GM19324 (cell line): ENCODE results near the gene TMEM163.
A peak's percentile ranks its signal among the peaks of the same experiment; 100 is the strongest.

Experiments used
- ATAC-seq: cut with Tn5 transposase; IDR thresholded peaks from one replicate; pipeline ENCODE4 v1.9.1; 2021; ENCODE audit warnings: mild to moderate bottlenecking, moderate library complexity; ENCODE audit not compliant: unreplicated experiment, low FRiP score

TMEM163 gene

DNA sequence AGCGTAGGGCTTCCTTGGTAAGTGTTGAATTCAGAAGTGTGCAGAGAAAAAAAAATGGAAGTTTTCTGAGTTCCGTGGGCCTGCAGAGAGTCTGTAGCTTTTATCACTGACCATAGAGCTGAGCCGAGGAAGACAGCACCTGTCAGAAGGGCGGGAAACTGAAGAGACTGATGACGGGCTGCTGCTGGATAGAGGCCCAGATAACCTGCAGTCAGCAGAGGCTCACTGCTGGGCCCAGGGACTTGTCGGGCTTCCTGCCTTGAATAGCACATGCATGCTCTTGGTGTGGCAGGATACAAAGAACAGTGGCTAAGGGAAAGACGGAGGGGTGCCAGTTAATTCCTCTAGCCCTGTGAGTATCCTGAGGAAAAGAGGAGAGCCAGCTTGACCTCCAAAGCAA lies 298.5 kb downstream of the TMEM163 start:
- no peak for ATAC-seq

DNA sequence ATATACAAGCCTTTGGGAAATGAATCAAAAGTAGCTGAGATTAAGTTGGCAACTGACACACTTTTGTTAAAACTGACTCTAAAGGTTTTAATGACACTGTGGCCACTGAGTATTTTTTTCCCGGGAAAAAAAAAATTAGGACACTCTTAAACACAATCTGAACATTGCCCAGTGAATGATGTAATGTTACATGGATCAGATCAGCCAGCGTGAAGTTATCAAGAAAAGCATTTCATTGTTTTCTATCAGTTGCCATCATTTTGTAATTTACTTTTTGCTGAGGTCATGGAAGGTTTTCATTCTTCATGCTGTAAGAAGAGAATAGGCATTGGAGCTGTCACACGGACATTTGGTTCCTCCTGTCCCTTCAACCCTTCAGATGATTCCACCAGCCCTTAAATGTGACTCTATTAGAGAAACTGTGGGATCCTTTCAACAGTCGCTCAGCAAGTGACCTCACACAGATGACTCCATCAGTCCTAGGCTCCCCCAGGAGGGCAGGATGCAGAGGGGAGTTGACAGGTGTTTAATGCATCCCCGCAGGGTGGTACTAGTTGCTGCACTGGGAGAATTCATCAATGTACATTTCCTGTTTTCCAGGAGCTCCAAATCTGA lies 300.7 kb downstream of the TMEM163 start:
- ATAC-seq: no peak

DNA sequence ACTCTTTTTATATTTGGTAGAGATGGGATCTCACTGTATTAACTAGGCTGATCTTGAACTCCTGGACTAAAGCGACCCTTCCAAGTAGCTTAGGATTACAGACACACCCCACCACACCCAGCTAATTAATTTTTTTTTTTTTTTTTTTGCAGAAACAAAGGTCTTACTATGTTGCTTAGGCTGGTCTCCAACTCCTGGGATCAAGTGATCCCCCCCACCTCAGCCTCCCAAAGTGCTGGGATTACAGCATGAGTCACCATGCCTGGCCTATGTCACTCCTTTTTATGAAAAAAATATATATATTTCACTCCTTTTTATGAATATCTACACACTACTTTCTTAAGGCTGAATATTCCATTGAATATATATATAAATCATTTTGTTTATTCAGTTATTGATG lies 302.2 kb downstream of the TMEM163 start:
- no peak for ATAC-seq

DNA sequence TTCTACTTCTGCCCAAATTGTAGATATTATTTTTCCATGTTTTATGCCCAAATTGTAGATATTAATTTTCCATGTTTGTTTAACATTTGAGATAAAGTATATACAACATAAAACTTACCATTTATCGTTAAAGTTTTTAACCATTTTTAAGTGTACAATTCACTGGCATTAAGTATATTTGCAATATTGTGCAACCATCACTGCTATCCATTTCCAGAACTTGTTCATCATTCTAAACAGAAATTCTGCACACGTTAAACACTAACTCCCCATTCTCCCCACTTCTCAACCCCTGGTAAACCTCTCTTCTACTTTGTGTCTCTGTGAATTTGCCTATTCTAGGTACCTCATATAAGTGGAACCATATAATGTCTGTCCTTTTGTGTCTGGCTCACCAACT lies 302.8 kb downstream of the TMEM163 start:
- ATAC-seq: no peak

DNA sequence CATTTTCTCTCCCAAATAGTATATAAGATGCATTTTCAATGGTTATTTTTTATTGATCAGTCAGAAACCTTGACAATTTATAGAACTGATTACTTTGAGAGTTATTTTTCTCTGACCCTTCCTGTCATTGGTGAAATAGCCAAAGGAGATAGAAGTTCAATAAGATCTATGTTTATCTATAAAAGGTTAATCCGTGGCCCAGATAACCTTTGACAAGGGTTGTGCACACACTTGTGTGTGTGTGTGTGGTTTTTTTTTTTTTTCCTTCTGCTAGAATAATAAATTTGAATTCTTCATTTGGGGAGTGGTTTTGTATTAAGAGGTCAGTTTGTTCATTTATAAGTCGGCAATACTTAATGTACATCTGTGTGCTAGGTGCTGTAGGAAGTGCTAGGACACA lies 304.9 kb downstream of the TMEM163 start:
- no peak for ATAC-seq

DNA sequence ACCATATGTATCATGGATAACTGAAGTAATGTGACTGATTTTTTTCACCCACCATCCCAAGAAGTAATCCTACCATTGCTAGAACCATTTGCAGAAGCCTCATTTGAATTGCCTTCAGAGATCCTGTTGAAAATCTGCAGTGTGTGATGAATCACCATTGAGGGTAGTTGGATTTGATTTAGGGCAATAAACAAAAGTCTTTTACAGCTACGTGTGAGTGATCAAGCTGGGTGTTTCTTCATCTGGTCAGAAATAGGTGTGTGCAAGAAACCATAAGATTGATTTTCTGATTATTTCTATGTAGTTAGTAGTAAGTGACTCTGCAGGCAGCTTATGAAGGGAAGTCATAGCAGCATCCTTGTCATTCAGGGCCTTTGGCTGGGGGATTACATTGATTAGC lies 305.4 kb downstream of the TMEM163 start:
- no peak for ATAC-seq

DNA sequence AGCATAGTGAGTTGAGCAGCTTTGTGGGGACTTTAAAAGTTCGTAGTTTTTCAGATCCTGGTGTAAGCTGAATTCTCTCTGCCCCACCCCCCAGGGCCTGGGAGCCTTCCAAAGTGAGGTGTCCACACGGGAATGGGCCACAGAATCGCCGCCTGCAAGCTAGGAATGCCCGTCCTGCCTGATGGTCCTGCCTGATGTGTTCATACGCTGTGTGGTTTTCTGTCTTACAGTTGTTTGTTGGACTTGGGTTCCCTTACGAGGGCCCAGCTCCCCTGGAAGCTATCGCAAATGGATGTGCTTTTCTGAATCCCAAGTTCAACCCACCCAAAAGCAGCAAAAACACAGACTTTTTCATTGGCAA lies 306.2 kb downstream of the TMEM163 start:
- no peak for ATAC-seq

DNA sequence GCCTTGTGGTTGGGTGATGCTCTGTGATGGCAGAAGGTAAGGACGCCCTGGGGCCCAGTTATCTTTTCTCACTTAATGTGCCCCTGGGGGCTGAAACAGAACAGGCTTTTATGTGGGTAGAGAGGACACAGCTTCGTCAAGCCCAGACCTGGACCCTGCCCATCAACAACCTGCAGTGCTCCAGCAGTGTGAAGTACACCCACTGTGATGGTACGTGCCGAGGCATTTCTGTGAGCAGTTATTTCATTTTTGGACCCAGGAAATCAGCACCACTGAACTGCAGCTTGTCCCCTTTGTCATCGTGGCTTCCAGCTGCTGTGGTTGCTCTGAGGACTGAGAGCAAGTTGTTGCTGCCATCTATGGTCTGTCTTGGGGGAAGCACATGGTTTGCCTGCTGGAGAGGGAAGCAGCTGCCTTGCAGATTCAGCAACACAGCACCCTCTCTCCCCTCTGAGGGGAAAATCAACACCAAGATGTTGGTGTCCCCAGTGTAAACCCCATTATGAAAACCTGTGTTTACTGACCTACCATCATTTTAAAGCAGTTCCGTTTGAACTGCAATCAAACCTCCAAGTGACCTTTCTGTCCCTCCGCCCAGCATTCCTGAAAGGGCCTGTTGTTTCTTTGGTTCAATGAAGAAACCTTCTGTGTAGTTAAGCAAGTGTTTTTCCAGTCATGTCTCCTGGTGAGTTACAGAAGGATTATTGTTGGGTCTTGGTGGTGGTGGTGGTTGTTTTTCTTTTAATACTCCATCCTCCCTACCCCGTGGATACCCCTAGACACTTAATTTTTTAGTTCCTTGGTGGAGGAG lies 306.8 kb downstream of the TMEM163 start:
- ATAC-seq: peak; percentile 95

DNA sequence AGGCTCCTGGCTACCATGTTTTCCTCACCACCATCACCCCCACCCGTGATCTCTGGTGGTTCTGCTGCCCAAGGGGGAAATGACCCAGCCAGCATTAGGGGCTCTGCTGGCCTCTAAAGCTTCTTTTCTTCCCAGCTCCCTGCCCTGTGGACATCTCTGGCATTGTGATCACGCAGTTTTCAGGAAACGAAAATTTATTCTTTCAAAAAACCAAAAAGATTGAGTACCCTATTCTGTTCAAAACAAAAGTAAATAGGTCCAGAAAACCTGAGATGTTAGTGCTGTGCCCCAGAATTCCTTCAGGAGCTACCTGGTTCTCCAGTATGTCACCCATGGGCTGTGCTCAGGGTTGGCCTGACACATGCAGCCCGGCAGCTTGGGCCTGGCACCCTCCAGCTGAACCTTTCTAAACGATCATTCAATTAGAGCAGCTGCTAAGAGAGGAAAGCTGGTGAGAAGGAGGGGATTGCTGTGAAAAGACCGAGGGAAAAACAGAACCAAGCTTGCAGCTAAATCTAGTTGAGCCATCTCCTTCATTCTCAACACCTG lies 307.4 kb downstream of the TMEM163 start:
- ATAC-seq: peak; percentile 28

DNA sequence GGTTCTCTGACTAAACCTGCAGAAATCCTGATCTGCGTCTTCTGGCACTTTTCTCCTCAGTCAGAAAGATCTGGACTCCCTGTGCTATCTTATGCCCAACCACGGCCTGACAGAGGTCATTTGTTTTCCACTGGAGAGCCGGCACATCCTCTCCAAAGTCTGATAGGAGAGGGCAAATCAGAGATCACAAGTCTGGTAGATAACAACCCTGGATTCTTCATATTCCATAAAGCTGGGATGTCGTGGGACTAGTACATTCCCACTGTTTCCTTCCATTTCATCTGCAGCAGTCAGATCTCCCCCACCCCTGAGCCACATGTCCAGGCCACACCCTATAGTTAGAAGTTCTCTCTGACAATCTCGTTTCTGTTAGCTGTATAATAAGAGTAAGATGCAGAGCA lies 308.0 kb downstream of the TMEM163 start:
- no peak for ATAC-seq

DNA sequence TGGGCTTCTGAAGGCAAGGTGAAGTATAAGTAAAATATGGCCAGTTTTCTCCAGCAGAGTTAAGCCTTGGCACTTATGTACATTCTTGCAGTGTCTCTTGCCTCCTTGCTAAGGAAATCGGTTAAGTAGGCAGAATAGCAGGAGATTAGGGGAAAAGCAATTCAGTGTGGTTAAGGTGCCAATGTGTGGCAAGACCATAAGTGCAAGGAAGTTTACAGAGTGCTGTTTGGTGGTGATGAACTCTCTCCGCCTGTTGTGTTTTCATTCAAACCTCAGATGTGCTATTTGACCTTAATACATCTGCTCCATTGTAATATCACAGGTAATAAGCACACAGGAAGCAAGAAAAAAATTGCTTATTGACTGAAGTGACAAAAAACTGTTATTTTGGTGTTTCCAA lies 308.8 kb downstream of the TMEM163 start:
- no peak for ATAC-seq

DNA sequence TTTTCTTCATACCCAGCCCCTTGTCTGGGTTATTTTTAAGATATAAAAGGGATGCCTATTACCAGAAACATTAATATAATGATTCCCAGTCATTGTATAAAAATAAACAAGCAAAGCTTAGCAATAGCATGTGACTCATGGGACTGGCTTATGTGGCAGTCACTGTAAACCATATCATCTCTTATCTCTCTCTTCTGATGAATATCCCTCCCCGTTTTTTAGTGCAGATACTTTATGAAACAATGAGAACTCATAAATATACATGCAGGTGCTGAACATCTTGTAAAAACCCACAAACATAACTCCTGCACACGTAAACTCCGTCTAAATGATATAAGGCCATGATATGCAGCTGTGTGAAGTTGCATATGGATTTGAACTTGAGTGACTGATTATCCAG lies 310.0 kb downstream of the TMEM163 start:
- no peak for ATAC-seq

DNA sequence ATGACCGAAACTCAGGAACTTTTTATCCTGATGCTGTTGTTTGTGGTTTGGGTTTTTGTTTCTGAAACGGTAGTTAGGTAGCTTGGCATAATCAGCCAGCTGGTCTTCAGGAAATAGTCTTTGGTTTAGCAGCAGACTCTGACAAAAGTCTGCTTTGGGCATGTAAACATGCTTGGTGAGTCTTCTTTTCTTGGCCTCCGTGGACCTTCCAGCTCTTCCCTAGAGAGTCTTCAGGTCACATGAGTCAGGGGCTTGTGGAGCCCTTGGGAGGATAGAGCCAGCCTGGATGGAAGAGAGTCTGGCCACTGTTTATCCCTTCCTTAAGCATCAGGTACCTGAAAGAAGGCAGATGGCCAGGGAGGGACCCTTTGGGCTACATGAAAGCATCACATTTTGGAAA lies 310.4 kb downstream of the TMEM163 start:
- no peak for ATAC-seq

DNA sequence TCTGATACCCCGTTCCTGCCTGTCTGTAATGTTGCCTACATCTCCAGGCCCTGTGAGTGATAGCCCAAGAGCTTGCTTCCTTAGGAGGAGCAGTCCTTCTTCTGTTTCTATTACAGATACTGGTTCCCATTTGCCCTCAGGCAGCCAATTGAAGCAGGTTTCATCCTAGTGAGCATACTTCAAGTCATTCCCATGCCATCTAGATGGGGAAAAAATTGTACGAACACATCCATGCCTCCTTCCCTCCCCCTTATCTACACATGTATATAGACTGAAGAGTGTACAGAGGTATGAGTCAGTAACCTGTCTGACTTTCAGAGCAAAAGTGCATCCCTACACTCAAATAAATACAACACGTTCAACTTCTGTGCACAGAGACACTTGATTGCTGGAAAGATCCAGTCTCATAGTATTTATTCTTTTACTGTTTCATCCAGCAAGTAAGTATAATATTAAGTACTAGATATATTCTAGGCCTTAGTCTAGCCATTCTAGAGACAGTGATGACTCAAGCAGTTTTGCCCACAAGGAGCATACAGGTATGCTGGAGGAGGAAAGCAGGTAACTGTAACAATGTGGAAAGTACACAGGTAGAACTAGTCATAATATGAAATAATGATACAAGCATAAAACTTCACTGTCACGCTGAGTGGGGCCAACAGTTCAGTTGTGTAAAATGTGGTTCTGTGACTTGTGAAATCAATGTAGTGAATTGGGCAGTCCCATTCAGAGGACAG lies 311.5 kb downstream of the TMEM163 start:
- no peak for ATAC-seq

DNA sequence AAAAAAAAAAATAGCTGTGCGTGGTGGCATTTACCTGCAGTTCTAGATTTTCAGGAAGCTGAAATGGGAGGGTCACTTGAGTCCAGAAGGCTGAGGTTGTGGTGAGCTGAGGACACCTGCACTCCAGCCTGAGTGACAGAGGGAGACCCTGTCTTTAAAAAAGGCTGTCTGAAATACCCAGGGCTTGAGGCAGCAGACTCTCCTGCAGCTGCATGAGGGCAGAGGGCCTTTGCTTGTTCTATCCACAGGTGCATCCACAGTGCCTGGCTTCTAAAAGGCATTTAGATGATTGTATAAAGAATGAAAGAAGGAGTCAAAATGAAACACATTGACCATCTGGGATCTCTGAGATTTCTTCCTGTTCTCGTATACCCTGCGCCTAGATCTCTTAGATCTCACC lies 312.1 kb downstream of the TMEM163 start:
- ATAC-seq: no peak

DNA sequence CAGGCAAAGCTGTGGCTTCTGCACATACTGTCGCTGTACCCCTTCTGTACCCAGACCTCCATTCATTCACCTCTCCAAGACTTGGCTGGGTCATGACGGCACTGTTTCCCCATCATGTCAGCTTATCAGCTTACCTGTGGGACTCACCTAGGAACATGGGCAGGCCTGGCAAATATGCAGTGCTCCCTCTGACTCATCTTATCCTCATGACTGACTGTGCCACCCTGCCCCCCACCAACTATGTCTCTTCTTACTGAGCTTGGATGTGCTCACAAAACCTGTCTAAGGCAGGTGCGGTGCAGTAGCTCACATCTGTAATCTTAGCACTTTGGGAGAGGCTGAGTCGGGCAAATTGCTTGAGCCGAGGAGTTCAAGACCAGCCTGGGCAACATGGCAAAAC lies 312.5 kb downstream of the TMEM163 start:
- no peak for ATAC-seq
